Esophagus mucosa (tissue), 1 donor: ENCODE results near the gene NKAIN2. TPM values are rescaled to one million over a fixed set of nuclear protein-coding genes. Genes with fewer than 3 reads are reported as not detected.

Experiments used
- ATAC-seq: fragments of 200-7000 bp; cut with Tn5 transposase; one replicate; pipeline ENCODE4 v1.9.1; 2020
- total RNA-seq: library from RNA; stranded (reverse); gene quantifications from one replicate; pipeline ENCODE4 v1.2.4, GENCODE V29; 2023
- donor health status: DM: yes; HTN: yes; CAD: no.

Gene NKAIN2
- total RNA-seq, 1 donor from 2014 or later: not detected

DNA sequence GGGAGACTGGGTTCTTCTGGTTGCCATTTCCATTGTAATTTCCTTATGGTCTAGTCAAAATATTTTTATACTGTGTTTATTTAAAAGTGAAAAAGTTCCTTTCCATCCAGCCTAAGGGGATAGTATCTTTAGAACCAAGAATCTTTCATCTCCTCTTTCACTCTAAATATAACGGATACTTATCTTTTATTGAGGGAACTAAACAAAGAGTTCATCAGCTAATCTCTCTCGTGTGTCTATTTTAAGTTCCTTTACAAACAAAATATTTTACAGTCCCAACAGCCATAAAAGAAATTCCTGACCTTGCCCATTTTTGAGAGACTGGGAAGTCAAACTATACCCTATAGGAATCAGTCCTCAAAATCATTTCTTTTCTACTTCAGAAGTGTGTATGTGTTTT is 232.7 kb downstream of the NKAIN2 start:
- ATAC-seq: no peak

- ATAC-seq: no peak
Observed at GRCh38 chr6:124040655-124041054, 237.0 kb downstream of the NKAIN2 start.

- ATAC-seq: no peak
Observed at GRCh38 chr6:124052120-124052519, 248.5 kb downstream of the NKAIN2 start.

- no peak for ATAC-seq
Observed at GRCh38 chr6:124053315-124053714, 249.7 kb downstream of the NKAIN2 start.

GRCh38 chr6:124054034-124054433 is 250.4 kb downstream of the NKAIN2 start:
- ATAC-seq: no peak

GRCh38 chr6:124055395-124055794 is 251.7 kb downstream of the NKAIN2 start:
- no peak for ATAC-seq

GRCh38 chr6:124055963-124056362 is 252.3 kb downstream of the NKAIN2 start:
- no peak for ATAC-seq

GRCh38 chr6:124056407-124057334 is 253.0 kb downstream of the NKAIN2 start:
- ATAC-seq: no peak

DNA sequence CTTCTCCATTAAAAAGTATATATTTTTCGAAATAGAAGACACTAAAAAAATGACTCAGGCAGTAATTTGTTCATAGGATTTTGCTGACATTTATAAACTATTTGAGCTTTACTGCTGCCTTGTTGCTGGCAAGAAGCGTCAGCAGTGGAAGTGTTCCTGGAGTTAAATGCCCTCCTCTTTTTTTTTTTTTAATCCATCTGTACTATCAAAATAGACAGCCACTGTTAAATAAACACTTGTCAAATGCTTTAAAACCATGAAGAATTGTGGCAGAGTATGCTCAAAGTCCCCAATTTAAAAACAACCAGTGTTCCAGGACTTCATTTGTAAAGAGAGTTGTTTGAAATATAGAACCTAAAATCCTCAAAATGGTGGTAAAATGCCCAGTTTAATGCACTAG is 253.8 kb downstream of the NKAIN2 start:
- no peak for ATAC-seq

DNA sequence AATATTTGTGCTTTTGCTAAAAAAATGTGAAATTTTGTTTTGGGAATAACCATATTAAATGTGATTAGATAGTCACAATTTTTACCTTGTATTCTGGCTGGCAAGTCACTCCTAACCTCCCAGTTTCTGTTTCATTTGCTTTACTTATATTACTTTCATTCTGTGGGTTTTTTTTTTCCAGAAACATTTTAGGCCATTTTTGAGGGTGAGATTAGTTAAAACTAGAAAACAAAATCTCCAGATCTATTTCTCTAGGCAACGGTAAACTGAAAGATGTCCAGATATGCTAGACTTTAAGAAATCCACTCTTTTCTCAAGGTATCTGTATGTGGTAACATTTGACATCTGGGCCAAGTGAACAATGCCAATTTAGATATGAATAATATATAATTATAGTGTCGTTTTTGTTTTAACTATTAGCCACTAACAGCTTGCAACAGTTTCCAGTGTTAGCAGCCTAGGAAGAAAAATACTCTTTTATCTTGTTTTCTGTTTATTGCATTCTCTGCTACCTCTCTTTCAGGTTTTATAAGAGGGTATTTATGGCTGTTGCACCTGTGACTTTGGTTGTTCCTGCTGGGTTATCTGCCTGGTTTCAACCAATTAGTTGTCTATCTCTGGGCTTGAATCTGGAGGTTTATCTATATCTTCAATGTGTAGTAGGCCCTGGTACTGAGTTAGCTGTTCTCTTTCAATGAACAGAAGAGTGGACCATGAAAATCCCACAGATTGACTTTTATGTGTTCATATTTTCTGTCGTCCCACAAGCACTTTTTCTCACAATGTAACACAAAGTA is 260.9 kb downstream of the NKAIN2 start:
- ATAC-seq: no peak

DNA sequence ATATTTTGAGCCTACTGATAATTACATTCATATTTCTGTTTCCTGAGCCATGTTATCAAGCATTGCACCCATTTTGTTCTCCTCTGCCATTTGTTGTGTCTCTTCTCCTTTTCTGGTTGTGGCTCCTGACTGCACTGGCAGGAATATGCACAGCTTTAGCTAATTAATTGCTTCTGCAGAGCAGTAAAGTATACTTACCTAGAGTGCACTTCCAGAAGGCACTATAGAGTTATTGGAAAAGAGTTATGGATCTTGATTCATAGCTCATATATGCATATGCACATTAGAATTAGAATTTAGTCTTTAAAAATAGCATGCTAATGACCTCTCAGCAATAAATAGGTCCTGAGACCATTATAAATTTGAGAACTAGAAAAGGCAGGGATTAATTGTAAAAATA is 262.6 kb downstream of the NKAIN2 start:
- no peak for ATAC-seq

DNA sequence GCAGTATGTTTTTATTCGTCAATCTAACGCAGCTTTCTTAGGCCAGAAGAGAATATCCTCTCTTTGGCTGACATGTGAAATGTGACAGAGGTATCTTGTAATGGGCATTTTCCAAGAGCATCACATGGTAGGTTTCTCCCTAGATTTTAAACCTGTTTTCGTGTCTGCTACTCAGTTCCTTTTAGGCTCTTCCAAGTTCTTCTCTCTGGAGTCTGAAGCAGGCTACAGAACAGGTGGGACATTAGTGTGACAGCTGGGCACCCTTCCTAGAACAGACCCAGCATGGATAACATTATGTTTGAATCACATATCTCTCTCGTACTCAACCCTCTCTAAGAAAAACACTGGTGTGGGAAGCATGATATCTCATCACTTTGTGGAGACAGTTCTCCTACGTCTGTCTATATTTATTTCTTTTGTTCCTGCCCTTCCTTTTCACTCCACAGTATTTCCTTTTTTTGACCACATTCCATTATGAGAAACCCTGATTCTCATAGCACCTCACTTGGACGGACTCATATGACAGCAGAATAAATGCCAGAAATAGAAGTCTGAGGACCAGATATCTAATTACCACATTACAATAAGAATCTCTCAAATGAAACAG is 263.4 kb downstream of the NKAIN2 start:
- ATAC-seq: no peak

- no peak for ATAC-seq
Observed at GRCh38 chr6:124069230-124069950, 265.7 kb downstream of the NKAIN2 start.

DNA sequence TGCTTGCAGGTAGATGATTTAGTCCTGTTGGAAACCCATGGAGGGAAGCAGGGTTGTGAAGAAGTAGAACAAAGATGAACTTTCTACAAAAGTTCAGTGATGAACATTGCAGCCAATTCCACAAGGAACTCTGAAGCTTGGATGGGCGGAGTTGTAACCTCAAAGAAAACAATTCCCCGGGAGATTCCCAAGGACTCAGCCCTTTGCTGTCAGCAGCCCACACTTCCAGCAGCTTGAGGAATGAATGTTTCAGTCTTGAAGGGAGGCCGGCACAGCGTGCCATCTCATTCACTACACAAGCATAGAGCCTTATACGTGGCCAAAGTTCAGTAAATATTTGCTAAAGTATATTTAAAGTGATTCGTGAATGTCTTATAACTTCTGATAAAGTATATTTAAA is 269.4 kb downstream of the NKAIN2 start:
- ATAC-seq: no peak

DNA sequence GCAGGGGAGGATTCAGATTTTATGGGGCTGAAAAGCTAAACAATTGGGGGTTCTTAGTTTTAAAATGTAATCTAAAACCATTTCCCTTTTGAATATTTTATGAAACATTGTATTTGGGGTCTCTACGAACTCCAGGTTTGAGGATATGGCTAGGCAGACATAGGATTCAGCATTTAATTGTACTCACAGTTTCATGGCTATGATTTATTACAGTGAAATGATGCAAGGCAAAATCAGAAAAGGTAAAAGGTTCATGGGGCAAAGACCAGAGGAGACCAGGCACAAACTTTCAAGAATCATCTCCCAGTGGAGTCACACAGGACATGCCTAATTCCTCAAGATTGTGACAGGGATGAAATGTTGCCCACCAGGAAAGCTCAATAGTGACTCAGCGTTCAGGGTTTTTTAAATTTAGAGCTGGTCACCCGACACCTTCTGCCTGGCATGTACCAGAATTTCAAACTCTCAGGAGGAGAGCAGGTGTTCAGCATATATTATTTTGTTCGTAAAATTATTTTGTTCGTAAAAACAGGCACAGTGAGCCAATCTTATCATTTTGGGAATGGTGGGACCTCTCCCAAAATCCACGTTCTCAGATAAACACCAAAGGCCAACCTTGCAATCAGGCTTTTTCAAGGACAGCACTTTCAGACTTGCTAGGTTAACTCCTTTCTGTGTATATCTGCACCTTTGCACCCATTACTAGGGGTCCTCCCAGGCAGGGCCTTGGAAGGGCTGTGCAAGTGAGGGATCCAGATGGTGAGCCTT is 270.3 kb downstream of the NKAIN2 start:
- no peak for ATAC-seq

- ATAC-seq: no peak
Observed at GRCh38 chr6:124074606-124075005, 270.9 kb downstream of the NKAIN2 start.

DNA sequence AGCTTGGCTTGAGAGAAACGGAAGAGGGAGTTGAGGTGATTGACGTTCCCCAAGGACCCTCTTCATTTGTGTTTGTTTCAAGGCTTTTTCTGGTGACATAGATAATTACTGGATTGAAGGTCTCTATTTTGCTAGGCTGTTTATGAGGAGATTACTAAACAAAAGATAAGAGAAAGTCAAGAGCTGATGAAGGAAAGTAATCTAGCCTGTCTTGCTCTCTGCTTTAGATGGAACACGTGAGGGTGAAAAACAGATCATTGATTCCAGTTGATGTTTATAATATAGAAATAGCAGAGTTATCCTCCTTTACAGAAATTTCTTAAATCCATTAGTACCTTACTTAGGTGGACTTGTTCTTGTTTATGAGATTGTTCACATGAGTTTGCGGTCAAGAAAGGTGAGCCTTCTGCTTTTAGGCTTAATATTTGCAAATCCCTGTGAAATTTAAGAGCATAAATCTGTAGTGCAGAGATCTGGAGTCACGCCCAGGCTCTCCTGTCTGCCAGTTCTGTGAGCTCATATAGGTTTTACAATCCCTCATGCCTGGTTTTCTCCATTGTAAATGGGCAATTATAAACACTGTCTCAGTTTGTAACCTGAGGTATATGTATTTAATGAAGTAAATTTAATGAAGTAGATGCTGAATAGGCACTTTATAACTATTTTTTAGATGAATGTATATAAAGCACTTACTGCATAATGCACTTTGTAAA is 272.8 kb downstream of the NKAIN2 start:
- no peak for ATAC-seq

GRCh38 chr6:124078169-124078568 is 274.5 kb downstream of the NKAIN2 start:
- no peak for ATAC-seq

- ATAC-seq: no peak
Observed at GRCh38 chr6:124080483-124080882, 276.8 kb downstream of the NKAIN2 start.

DNA sequence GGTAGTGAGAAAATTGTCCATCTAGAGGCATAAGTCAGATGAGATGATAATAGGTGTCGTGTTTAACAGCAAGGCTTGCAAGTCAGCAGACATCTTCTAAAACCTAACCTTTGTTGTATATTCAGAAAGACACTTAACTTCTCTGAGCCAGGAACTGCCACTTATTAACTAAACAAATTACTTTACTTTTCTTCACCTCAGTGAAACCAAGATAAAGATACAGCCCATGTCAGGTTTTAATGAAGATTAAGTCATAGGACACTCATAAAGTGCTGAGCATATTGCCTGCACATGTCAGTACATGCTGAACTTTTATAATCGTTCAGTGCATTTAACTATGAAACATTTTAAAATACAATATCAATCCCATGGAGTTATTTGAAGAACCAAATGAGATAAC is 286.8 kb downstream of the NKAIN2 start:
- ATAC-seq: no peak

- no peak for ATAC-seq
Observed at GRCh38 chr6:124099520-124099919, 295.9 kb downstream of the NKAIN2 start.
